Measurements from ENCODE around the gene FGF12. TPM values are rescaled to one million over a fixed set of nuclear protein-coding genes. Genes with fewer than 3 reads are reported as not detected.

The FGF12 gene
- polyA plus RNA-seq, 1 of the 3 experiments (the other 2 are of a cell fraction) = 0.30 TPM

- no peaks in the 10 kb centered on the region for H4K20me1 ChIP-seq (ENCODE audit: insufficient read depth)
- POLR2A ChIA-PET = no interaction called here
- no peak overlapping the region for H3K4me3 ChIP-seq (ENCODE audit: low read depth in 2 of 2, low read length in 1 of 2)
- DNase-seq = no peak
- WGBS (ENCODE audit: low lambda C conversion rate) = 0% methylated on average over 1 of the region's 1 CpG
- H2AFZ ChIP-seq (ENCODE audit: low read depth) = no peak overlapping the region
- no peak overlapping the region for H3K4me2 ChIP-seq
- H3K79me2 ChIP-seq (ENCODE audit: insufficient read depth) = no peaks in the 10 kb centered on the region
- H3K4me1 ChIP-seq (ENCODE audit: control insufficient read depth in 1 of 2, insufficient read depth in 2 of 2, low read depth in 1 of 2, low read length in 1 of 2) = no peaks in the 10 kb centered on the region
- no peak overlapping the region for H3K9ac ChIP-seq
- CTCF ChIA-PET = no interaction called here
- H3K9me3 ChIP-seq = no peaks in the 10 kb centered on the region
- no peaks in the 10 kb centered on the region for H3K9me2 ChIP-seq
- H3K27me3 ChIP-seq (ENCODE audit: insufficient read depth) = no peaks in the 10 kb centered on the region
- H3F3A ChIP-seq (replicated peaks; ENCODE audit: insufficient read depth) = no peaks in the 10 kb centered on the region
- no peaks in the 10 kb centered on the region for H3K36me3 ChIP-seq (replicated peaks in 1 of 2; ENCODE audit: control insufficient read depth in 1 of 2, insufficient read depth in 2 of 2, low read length in 1 of 2)
- H3K27ac ChIP-seq (ENCODE audit: low read depth in 2 of 2, low read length in 1 of 2) = no peak overlapping the region
- TF ChIP-seq, protein P1, sequence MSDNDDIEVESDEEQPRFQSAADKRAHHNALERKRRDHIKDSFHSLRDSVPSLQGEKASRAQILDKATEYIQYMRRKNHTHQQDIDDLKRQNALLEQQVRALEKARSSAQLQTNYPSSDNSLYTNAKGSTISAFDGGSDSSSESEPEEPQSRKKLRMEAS (IDR thresholded peaks at IDR 0.05; ENCODE audit: low read depth) = no peak
- no peak for TF ChIP-seq FOXJ3 (CRISPR knock-in tag; IDR thresholded peaks at IDR 0.05)
- TF ChIP-seq GATA2 (CRISPR knock-in tag; IDR thresholded peaks at IDR 0.05) = no peak
- no peak for TF ChIP-seq MEF2A (IDR thresholded peaks at IDR 0.05; ENCODE audit: borderline replicate concordance, low read depth)
- TF ChIP-seq ZBTB33 (IDR thresholded peaks at IDR 0.05; ENCODE audit: borderline replicate concordance, low read depth) = no peak
- TF ChIP-seq RXRA (IDR thresholded peaks at IDR 0.05; ENCODE audit: borderline replicate concordance, low read depth) = no peak
- TF ChIP-seq TEAD4 (IDR thresholded peaks at IDR 0.05; ENCODE audit: borderline replicate concordance, insufficient read depth) = no peak
- TF ChIP-seq YY1 (IDR thresholded peaks at IDR 0.05; ENCODE audit: low read depth) = no peak
- no peak for TF ChIP-seq JUND (IDR thresholded peaks at IDR 0.05)
- no peak for TF ChIP-seq GABPA (IDR thresholded peaks at IDR 0.05; ENCODE audit: low read depth)
- no peak for TF ChIP-seq CHD2 (IDR thresholded peaks at IDR 0.05; ENCODE audit: low read length, partially characterized antibody)
- TF ChIP-seq MXI1 (IDR thresholded peaks at IDR 0.05; ENCODE audit: low read depth, low read length) = no peak
- no peak for TF ChIP-seq TCF12 (IDR thresholded peaks at IDR 0.05)
- no peak for TF ChIP-seq TAF1 (IDR thresholded peaks at IDR 0.05; ENCODE audit: borderline replicate concordance, low read depth, low read length)
- TF ChIP-seq RCOR1 (IDR thresholded peaks at IDR 0.05; ENCODE audit: low read length) = no peak
- TF ChIP-seq, protein P2, sequence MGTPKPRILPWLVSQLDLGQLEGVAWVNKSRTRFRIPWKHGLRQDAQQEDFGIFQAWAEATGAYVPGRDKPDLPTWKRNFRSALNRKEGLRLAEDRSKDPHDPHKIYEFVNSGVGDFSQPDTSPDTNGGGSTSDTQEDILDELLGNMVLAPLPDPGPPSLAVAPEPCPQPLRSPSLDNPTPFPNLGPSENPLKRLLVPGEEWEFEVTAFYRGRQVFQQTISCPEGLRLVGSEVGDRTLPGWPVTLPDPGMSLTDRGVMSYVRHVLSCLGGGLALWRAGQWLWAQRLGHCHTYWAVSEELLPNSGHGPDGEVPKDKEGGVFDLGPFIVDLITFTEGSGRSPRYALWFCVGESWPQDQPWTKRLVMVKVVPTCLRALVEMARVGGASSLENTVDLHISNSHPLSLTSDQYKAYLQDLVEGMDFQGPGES (IDR thresholded peaks at IDR 0.05; ENCODE audit: low read depth, low read length) = no peak
- TF ChIP-seq, protein P3, sequence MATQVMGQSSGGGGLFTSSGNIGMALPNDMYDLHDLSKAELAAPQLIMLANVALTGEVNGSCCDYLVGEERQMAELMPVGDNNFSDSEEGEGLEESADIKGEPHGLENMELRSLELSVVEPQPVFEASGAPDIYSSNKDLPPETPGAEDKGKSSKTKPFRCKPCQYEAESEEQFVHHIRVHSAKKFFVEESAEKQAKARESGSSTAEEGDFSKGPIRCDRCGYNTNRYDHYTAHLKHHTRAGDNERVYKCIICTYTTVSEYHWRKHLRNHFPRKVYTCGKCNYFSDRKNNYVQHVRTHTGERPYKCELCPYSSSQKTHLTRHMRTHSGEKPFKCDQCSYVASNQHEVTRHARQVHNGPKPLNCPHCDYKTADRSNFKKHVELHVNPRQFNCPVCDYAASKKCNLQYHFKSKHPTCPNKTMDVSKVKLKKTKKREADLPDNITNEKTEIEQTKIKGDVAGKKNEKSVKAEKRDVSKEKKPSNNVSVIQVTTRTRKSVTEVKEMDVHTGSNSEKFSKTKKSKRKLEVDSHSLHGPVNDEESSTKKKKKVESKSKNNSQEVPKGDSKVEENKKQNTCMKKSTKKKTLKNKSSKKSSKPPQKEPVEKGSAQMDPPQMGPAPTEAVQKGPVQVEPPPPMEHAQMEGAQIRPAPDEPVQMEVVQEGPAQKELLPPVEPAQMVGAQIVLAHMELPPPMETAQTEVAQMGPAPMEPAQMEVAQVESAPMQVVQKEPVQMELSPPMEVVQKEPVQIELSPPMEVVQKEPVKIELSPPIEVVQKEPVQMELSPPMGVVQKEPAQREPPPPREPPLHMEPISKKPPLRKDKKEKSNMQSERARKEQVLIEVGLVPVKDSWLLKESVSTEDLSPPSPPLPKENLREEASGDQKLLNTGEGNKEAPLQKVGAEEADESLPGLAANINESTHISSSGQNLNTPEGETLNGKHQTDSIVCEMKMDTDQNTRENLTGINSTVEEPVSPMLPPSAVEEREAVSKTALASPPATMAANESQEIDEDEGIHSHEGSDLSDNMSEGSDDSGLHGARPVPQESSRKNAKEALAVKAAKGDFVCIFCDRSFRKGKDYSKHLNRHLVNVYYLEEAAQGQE (IDR thresholded peaks at IDR 0.05; ENCODE audit: low read depth, low read length) = no peak
- TF ChIP-seq EP300 (IDR thresholded peaks at IDR 0.05; ENCODE audit: borderline replicate concordance in 1 of 2, low read depth in 1 of 2, low read length in 1 of 2) = no peak
- no peak for TF ChIP-seq RAD21 (IDR thresholded peaks at IDR 0.05; ENCODE audit: low read length)
These were observed 81.9 kb downstream of the FGF12 start for GRCh38 chr3:192645437-192645836.
